ENCODE data around the gene EBNA1BP2.

- TF ChIP-seq, protein P1, sequence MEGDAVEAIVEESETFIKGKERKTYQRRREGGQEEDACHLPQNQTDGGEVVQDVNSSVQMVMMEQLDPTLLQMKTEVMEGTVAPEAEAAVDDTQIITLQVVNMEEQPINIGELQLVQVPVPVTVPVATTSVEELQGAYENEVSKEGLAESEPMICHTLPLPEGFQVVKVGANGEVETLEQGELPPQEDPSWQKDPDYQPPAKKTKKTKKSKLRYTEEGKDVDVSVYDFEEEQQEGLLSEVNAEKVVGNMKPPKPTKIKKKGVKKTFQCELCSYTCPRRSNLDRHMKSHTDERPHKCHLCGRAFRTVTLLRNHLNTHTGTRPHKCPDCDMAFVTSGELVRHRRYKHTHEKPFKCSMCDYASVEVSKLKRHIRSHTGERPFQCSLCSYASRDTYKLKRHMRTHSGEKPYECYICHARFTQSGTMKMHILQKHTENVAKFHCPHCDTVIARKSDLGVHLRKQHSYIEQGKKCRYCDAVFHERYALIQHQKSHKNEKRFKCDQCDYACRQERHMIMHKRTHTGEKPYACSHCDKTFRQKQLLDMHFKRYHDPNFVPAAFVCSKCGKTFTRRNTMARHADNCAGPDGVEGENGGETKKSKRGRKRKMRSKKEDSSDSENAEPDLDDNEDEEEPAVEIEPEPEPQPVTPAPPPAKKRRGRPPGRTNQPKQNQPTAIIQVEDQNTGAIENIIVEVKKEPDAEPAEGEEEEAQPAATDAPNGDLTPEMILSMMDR (conservative IDR thresholded peaks at IDR 0.05; ENCODE audit: low read depth, low read length): no peak
- no peak for TF ChIP-seq EZH2 (IDR thresholded peaks at IDR 0.05; ENCODE audit: borderline replicate concordance, low read depth, low read length, poor library complexity, severe bottlenecking)
Measured at GRCh38 chr1:43165162-43165561, 6.9 kb downstream of the EBNA1BP2 start.

All from A673 (cell line).